WTC11 (cell line): ENCODE results near the gene TSPAN18. TPM values are rescaled to one million over a fixed set of nuclear protein-coding genes. Genes with fewer than 3 reads are reported as not detected.

Source experiments
- ATAC-seq: fragments of 200-7000 bp; cut with Tn5 transposase; 2 replicates; pipeline ENCODE4 v1.10.0; 2021; ENCODE audit warnings: mild to moderate bottlenecking, moderate library complexity
- CTCF ChIA-PET: fragments of 300-600 bp; sonication (Branson Sonifier 250); formaldehyde crosslinking; loops from one replicate; lab custom pipeline; 2021; ENCODE audit warnings: antibody characterized with exemption; lab: Charles Lee
- POLR2A ChIA-PET: fragments of 350-600 bp; sonication (Branson Sonifier 250); formaldehyde crosslinking; loops from one replicate; lab custom pipeline; 2021; ENCODE audit warnings: antibody characterized with exemption; lab: Charles Lee
- DNase-seq: peaks from one replicate; pipeline ENCODE4 v3.0.0; 2021; ENCODE audit warnings: low spot score
- H3K27ac Mint-ChIP-seq: 2 replicates; pipeline ENCODE4 v1.8.0; 2021; ENCODE audit warnings: mixed read lengths
- H3K27me3 Mint-ChIP-seq: 2 replicates; pipeline ENCODE4 v1.8.0; 2021; ENCODE audit warnings: low read depth, mild to moderate bottlenecking, moderate library complexity, mixed read lengths
- H3K36me3 Mint-ChIP-seq: 2 replicates; pipeline ENCODE4 v1.8.0; 2021; ENCODE audit warnings: mixed read lengths
- H3K4me1 Mint-ChIP-seq: 2 replicates; pipeline ENCODE4 v1.8.0; 2022; ENCODE audit warnings: mixed read lengths
- H3K4me3 Mint-ChIP-seq: 2 replicates; pipeline ENCODE4 v1.8.0; 2021; ENCODE audit warnings: mild to moderate bottlenecking, moderate library complexity, mixed read lengths
- H3K9me3 Mint-ChIP-seq: 2 replicates; pipeline ENCODE4 v1.8.0; 2021; ENCODE audit warnings: mixed read lengths
- E2F4 ChIP-seq: sonication (generic); formaldehyde crosslinking; IDR thresholded peaks from 2 replicates; pipeline ENCODE4 v1.8.1; 2022; ENCODE audit warnings: low read depth, mild to moderate bottlenecking, moderate library complexity, missing genetic modification reagents, borderline replicate concordance
- ELF4 ChIP-seq: sonication (generic); formaldehyde crosslinking; IDR thresholded peaks from 2 replicates; pipeline ENCODE4 v1.8.1; 2022; ENCODE audit warnings: low read depth, mild to moderate bottlenecking, moderate library complexity, missing genetic modification reagents
- EMX1 ChIP-seq: fragments of 250-450 bp; sonication (Bioruptor Pico); IDR thresholded peaks from 2 replicates; pipeline ENCODE4 v1.8.0; 2021; ENCODE audit warnings: mild to moderate bottlenecking
- ERG ChIP-seq: fragments of 250-450 bp; sonication (Bioruptor Pico); IDR thresholded peaks from 2 replicates; pipeline ENCODE4 v1.8.0; 2021; ENCODE audit warnings: mild to moderate bottlenecking
- JAZF1 ChIP-seq: fragments of 250-450 bp; sonication (Bioruptor Pico); IDR thresholded peaks from 2 replicates; pipeline ENCODE4 v1.9.0; 2021; ENCODE audit warnings: moderate library complexity, mild to moderate bottlenecking, inconsistent platforms
- MXD4 ChIP-seq: fragments of 250-450 bp; sonication (Bioruptor Pico); IDR thresholded peaks from 2 replicates; pipeline ENCODE4 v1.8.0; 2021; ENCODE audit warnings: mild to moderate bottlenecking, moderate library complexity, borderline replicate concordance
- NFATC4 ChIP-seq: fragments of 250-450 bp; sonication (Bioruptor Pico); IDR thresholded peaks from 2 replicates; pipeline ENCODE4 v1.9.0; 2021; ENCODE audit warnings: mild to moderate bottlenecking
- NFYB ChIP-seq: sonication (generic); formaldehyde crosslinking; conservative IDR thresholded peaks from 2 replicates; pipeline ENCODE4 v1.8.0; 2022; ENCODE audit warnings: low read depth, missing genetic modification reagents
- RELA ChIP-seq: sonication (generic); formaldehyde crosslinking; IDR thresholded peaks from 2 replicates; pipeline ENCODE4 v1.8.1; 2022; ENCODE audit warnings: missing genetic modification reagents, mild to moderate bottlenecking, borderline replicate concordance
- RORB ChIP-seq: fragments of 250-450 bp; sonication (Bioruptor Pico); IDR thresholded peaks from 2 replicates; pipeline ENCODE4 v1.9.0; 2021; ENCODE audit warnings: mild to moderate bottlenecking
- SMAD4 ChIP-seq: sonication (generic); formaldehyde crosslinking; IDR thresholded peaks from 2 replicates; pipeline ENCODE4 v1.8.0; 2022; ENCODE audit warnings: mild to moderate bottlenecking, missing genetic modification reagents
- ZNF138 ChIP-seq: sonication (generic); formaldehyde crosslinking; conservative IDR thresholded peaks from 2 replicates; pipeline ENCODE4 v1.8.1; 2022; ENCODE audit warnings: mild to moderate bottlenecking, moderate library complexity, missing genetic modification reagents
- ZNF219 ChIP-seq: sonication (generic); formaldehyde crosslinking; IDR thresholded peaks from 2 replicates; pipeline ENCODE4 v1.8.0; 2023; ENCODE audit warnings: missing genetic modification reagents, mild to moderate bottlenecking, borderline replicate concordance
- ZNF281 ChIP-seq: sonication (generic); formaldehyde crosslinking; IDR thresholded peaks from 2 replicates; pipeline ENCODE4 v1.8.0; 2023; ENCODE audit warnings: mild to moderate bottlenecking, missing genetic modification reagents
- ZNF416 ChIP-seq: fragments of 250-450 bp; sonication (Bioruptor Pico); IDR thresholded peaks from 2 replicates; pipeline ENCODE4 v1.9.0; 2021; ENCODE audit warnings: mild to moderate bottlenecking, inconsistent platforms
- ZNF425 ChIP-seq: fragments of 250-450 bp; sonication (Bioruptor Pico); conservative IDR thresholded peaks from 2 replicates; pipeline ENCODE4 v1.9.0; 2021; ENCODE audit warnings: mild to moderate bottlenecking
- ZNF671 ChIP-seq: fragments of 250-450 bp; sonication (Bioruptor Pico); IDR thresholded peaks from 2 replicates; pipeline ENCODE4 v1.8.0; 2021; ENCODE audit warnings: mild to moderate bottlenecking
- total RNA-seq: library from RNA; stranded (reverse); gene quantifications from 3 replicates; pipeline ENCODE4 v1.2.3, GENCODE V29; 2021
- TF ChIP-seq, protein P1 (sequence below): sonication (generic); formaldehyde crosslinking; IDR thresholded peaks from 2 replicates; pipeline ENCODE4 v1.8.0; 2022; ENCODE audit warnings: mild to moderate bottlenecking, missing genetic modification reagents
- TF ChIP-seq, protein P2 (sequence below): sonication (generic); formaldehyde crosslinking; IDR thresholded peaks from 2 replicates; pipeline ENCODE4 v1.8.0; 2022; ENCODE audit warnings: mild to moderate bottlenecking, missing genetic modification reagents
- TF ChIP-seq, protein P3 (sequence below): sonication (generic); formaldehyde crosslinking; IDR thresholded peaks from 2 replicates; pipeline ENCODE4 v1.8.0; 2022; ENCODE audit warnings: mild to moderate bottlenecking, missing genetic modification reagents
- TF ChIP-seq, protein P4 (sequence below): sonication (generic); formaldehyde crosslinking; IDR thresholded peaks from 2 replicates; pipeline ENCODE4 v1.8.1; 2022; ENCODE audit warnings: low read depth, missing genetic modification reagents, borderline replicate concordance

The TSPAN18 gene
- total RNA-seq, 1 experiment from 2014 or later, result 44.7 TPM

DNA sequence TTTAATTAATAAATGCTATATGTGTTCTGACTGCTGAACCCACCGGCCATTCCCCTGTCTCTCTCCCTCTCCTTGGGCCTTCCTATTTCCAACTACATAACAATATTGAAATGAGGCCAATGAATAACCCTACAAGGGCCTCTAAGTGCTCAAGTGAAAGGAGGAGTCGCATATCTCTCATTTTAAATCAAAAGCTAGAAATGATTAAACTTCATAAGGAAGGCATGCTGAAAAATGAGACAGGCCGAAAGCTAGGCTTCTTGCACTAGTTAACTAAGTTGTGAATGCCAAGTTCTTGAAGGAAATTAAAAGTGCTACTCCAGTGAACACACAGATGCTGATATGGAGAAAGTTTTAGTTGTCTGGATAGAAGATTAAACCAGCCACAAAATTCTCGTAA lies 109.2 kb downstream of the TSPAN18 start:
- POLR2A ChIA-PET, result interaction anchor here (1.1 kb wide), 1 partner anchor 11 kb away, joined by 3 read pairs; no protein-coding TSS in a partner anchor
- peaks cover 73% of the 10 kb centered on the region for H3K4me1 Mint-ChIP-seq
- H3K27me3 Mint-ChIP-seq, result peaks cover 3% of the 10 kb centered on the region
- peaks cover 14% of the 10 kb centered on the region for H3K9me3 Mint-ChIP-seq
- no peak for ATAC-seq
- TF ChIP-seq RORB, result no peak
- no peak for TF ChIP-seq ELF4 (CRISPR knock-in tag)
- TF ChIP-seq ZNF671 (CRISPR knock-in tag), result no peak
- TF ChIP-seq, protein P1, sequence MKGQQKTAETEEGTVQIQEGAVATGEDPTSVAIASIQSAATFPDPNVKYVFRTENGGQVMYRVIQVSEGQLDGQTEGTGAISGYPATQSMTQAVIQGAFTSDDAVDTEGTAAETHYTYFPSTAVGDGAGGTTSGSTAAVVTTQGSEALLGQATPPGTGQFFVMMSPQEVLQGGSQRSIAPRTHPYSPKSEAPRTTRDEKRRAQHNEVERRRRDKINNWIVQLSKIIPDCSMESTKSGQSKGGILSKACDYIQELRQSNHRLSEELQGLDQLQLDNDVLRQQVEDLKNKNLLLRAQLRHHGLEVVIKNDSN, result no peak
- TF ChIP-seq, protein P2, sequence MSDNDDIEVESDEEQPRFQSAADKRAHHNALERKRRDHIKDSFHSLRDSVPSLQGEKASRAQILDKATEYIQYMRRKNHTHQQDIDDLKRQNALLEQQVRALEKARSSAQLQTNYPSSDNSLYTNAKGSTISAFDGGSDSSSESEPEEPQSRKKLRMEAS (CRISPR knock-in tag), result no peak
- no peak for TF ChIP-seq EMX1
- no peak for TF ChIP-seq ZNF138 (CRISPR knock-in tag)
- TF ChIP-seq, protein P3, sequence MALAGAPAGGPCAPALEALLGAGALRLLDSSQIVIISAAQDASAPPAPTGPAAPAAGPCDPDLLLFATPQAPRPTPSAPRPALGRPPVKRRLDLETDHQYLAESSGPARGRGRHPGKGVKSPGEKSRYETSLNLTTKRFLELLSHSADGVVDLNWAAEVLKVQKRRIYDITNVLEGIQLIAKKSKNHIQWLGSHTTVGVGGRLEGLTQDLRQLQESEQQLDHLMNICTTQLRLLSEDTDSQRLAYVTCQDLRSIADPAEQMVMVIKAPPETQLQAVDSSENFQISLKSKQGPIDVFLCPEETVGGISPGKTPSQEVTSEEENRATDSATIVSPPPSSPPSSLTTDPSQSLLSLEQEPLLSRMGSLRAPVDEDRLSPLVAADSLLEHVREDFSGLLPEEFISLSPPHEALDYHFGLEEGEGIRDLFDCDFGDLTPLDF (CRISPR knock-in tag), result no peak
- no peak for TF ChIP-seq NFATC4 (CRISPR knock-in tag)
- TF ChIP-seq E2F4 (CRISPR knock-in tag), result no peak
- peaks cover 16% of the 10 kb centered on the region for H3K36me3 Mint-ChIP-seq
- H3K4me3 Mint-ChIP-seq, result no peak overlapping the region
- DNase-seq, result no peak
- CTCF ChIA-PET, result interaction anchor here (1.1 to 3.7 kb wide), 4 partner anchors 12 to 742 kb away, joined by 3 to 36 read pairs (median 3); no protein-coding TSS in a partner anchor
- H3K27ac Mint-ChIP-seq, result no peak overlapping the region

DNA sequence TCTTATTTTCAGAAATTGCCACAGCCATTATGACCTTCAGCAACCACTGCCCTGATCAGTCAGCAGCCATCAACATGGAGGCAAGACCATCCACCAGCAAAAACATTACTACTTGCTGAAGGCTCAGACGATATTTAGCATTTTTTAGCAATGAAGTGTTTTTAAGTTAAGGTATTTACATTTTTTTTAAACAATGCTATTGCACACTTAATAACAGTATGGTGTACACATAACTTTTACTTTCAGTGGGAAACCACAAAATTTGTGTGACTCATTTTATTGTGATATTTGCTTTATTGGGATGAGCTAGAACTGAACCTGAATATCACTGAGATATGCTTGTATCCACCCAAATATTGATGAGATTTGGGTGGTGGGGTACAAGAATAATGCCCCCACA lies 110.9 kb downstream of the TSPAN18 start:
- ATAC-seq, result no peak
- H3K36me3 Mint-ChIP-seq, result peaks cover 16% of the 10 kb centered on the region
- TF ChIP-seq ZNF219 (CRISPR knock-in tag) (no peak), SMAD4 (no peak), JAZF1 (CRISPR knock-in tag) (no peak), ZNF416 (CRISPR knock-in tag) (no peak), NFYB (CRISPR knock-in tag) (no peak), RELA (CRISPR knock-in tag) (no peak), ZNF281 (CRISPR knock-in tag) (no peak), ZNF671 (CRISPR knock-in tag) (no peak), ERG (CRISPR knock-in tag) (no peak), MXD4 (CRISPR knock-in tag) (no peak), ZNF425 (CRISPR knock-in tag) (no peak)
- TF ChIP-seq, protein P4, sequence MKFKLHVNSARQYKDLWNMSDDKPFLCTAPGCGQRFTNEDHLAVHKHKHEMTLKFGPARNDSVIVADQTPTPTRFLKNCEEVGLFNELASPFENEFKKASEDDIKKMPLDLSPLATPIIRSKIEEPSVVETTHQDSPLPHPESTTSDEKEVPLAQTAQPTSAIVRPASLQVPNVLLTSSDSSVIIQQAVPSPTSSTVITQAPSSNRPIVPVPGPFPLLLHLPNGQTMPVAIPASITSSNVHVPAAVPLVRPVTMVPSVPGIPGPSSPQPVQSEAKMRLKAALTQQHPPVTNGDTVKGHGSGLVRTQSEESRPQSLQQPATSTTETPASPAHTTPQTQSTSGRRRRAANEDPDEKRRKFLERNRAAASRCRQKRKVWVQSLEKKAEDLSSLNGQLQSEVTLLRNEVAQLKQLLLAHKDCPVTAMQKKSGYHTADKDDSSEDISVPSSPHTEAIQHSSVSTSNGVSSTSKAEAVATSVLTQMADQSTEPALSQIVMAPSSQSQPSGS, result no peak
- TF ChIP-seq, all 79 proteins: peak for 0
- H3K4me3 Mint-ChIP-seq, result no peak overlapping the region
- peaks cover 83% of the 10 kb centered on the region for H3K4me1 Mint-ChIP-seq
- H3K27ac Mint-ChIP-seq, result no peak overlapping the region
- no peak for DNase-seq
- H3K27me3 Mint-ChIP-seq, result no peaks in the 10 kb centered on the region; the same call in none of the 2 replicates
- ChIA-PET POLR2A (no interaction called here), CTCF (no interaction called here)
- peaks cover 14% of the 10 kb centered on the region for H3K9me3 Mint-ChIP-seq
